ENCODE measurements around the gene DENND2D.

- TF ChIP-seq CTCF (IDR thresholded peaks at IDR 0.05; ENCODE audit: low read depth, low read length) (peak; percentile 85), EZH2phosphoT487 (IDR thresholded peaks at IDR 0.05; ENCODE audit: low read depth) (no peak)
Measured at GRCh38 chr1:111222308-111223125, 22.1 kb upstream of the DENND2D start.

All from OCI-LY3 (cell line).